ENCODE data around the gene EFNA5. TPM values are rescaled to one million over a fixed set of nuclear protein-coding genes. Genes with fewer than 3 reads are reported as not detected.

Gene EFNA5
- polyA plus RNA-seq, 3 donors, result 0.01 TPM; not detected in 2

GRCh38 chr5:107566986-107567385 lies 103.8 kb downstream of the EFNA5 start:
- Mint-ChIP-seq H3K4me3 (no peak overlapping the region), H3K27ac (no peak overlapping the region), H3K36me3 (no peaks in the 10 kb centered on the region), H3K9me3 (peaks cover 0 to 3% (median 0%) of the 10 kb centered on the region in 7 donors), H3K4me1 (peaks cover 13% of the 10 kb centered on the region), H3K27me3 (ENCODE audit: low read depth in 3 of 3) (peaks cover under 1 to 10% (median 1%) of the 10 kb centered on the region in 3 donors)
- no CpG with 5 or more reads among the region's 2 CpGs for WGBS (ENCODE audit: insufficient coverage)
- H2AFZ ChIP-seq (ENCODE audit: insufficient read depth, low read depth, low read length, poor library complexity, severe bottlenecking), result no peak overlapping the region
- H3K4me1 ChIP-seq (ENCODE audit: control insufficient read depth in 1 of 2, insufficient read depth in 2 of 2, low read length in 2 of 2), result peaks cover 11 to 12% of the 10 kb centered on the region in 2 donors
- no peak overlapping the region for H3K9ac ChIP-seq (ENCODE audit: insufficient read depth, low read length, poor library complexity, severe bottlenecking)
- no peaks in the 10 kb centered on the region for H3K79me2 ChIP-seq (ENCODE audit: insufficient read depth, low read length)
- no peak for DNase-seq
- H3K4me3 ChIP-seq (replicated peaks in 1 of 3; ENCODE audit: low read depth in 2 of 3, low read length in 3 of 3), result no peak overlapping the region
- no peak overlapping the region for H3K27ac ChIP-seq (ENCODE audit: low read depth in 1 of 2, low read length in 2 of 2)
- intact Hi-C loops (cut with micrococcal nuclease), result no loop called here
- H4K20me1 ChIP-seq (ENCODE audit: insufficient read depth, low read length), result no peaks in the 10 kb centered on the region
- no peak overlapping the region for H3K4me2 ChIP-seq (replicated peaks; ENCODE audit: extremely low read depth, low read length, poor library complexity, severe bottlenecking)
- H3K9me3 ChIP-seq (replicated peaks in 1 of 2; ENCODE audit: control insufficient read depth in 1 of 2, insufficient read depth in 1 of 2, low read length in 2 of 2), result no peaks in the 10 kb centered on the region
- no peak for TF ChIP-seq CTCF (IDR thresholded peaks at IDR 0.05)
- peaks cover 0 to 7% of the 10 kb centered on the region in 2 donors for H3K27me3 ChIP-seq (ENCODE audit: control insufficient read depth in 2 of 2, insufficient read depth in 2 of 2, low read length in 2 of 2)
- H3K36me3 ChIP-seq (replicated peaks in 1 of 2; ENCODE audit: control insufficient read depth in 1 of 2, insufficient read depth in 2 of 2, low read length in 2 of 2), result no peaks in the 10 kb centered on the region

DNA sequence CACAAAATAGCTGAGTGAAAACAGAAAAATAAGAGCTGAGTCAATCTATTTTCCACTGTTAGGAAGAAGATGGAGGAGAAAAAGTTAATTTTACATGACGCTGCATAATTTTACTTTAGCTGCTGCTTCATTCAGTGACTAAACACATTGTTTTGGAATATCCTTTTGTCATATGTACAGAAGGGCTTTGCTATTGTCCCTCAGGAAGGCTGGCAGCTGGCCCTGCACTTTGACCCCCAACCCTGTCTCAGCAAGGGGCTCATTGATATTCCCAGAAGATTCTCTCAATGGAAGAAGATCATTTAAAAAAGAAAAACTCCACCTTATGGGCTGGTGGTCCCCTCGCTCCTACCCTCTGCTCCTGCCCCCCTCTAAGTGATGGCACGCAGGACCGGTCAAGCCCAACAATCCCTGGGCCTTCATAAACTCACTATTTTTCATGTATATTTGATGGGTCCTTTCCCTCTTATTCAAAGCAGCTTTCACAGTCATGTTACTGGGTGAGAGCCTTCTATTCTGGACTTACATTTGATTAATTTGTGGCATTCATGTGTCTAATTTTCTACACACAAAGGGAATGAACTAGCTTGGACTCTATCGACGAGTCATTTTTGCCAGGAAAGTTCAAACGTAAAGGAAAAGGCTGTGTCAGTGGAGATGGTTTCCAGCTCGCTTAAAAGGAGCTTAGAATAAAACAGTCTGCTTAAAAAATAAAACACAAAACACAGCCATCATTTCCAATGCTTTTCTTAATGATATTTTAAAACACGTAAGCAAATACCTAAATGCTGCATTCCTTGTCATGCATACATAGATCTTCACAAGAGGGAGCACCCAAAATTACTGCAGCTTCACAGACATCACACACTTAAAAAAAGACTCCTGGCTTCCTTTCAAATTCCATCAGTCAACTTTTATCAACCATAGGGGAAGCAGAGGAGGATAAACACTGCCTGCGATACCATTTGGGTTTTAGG lies 104.7 kb downstream of the EFNA5 start:
- 63% methylated on average over 1 of the region's 10 CpGs for WGBS (ENCODE audit: insufficient coverage)
- Mint-ChIP-seq H3K27me3 (ENCODE audit: low read depth in 3 of 3) (peaks cover 0 to 6% (median 1%) of the 10 kb centered on the region in 3 donors), H3K4me3 (no peak overlapping the region), H3K36me3 (no peaks in the 10 kb centered on the region), H3K27ac (no peak overlapping the region), H3K4me1 (peaks cover 4% of the 10 kb centered on the region), H3K9me3 (peaks cover 0 to 3% (median 1%) of the 10 kb centered on the region in 7 donors)
- intact Hi-C loops (cut with micrococcal nuclease), result no loop called here
- Histone ChIP-seq H3K4me1 (ENCODE audit: control insufficient read depth in 1 of 2, insufficient read depth in 2 of 2, low read length in 2 of 2) (peaks cover 3% of the 10 kb centered on the region in 2 donors), H3K4me2 (replicated peaks; ENCODE audit: extremely low read depth, low read length, poor library complexity, severe bottlenecking) (no peak overlapping the region), H3K27ac (ENCODE audit: low read depth in 1 of 2, low read length in 2 of 2) (no peak overlapping the region), H3K9me3 (replicated peaks in 1 of 2; ENCODE audit: control insufficient read depth in 1 of 2, insufficient read depth in 1 of 2, low read length in 2 of 2) (no peaks in the 10 kb centered on the region), H3K79me2 (ENCODE audit: insufficient read depth, low read length) (no peaks in the 10 kb centered on the region), H3K27me3 (ENCODE audit: control insufficient read depth in 2 of 2, insufficient read depth in 2 of 2, low read length in 2 of 2) (peaks cover 0 to 3% of the 10 kb centered on the region in 2 donors), H3K36me3 (replicated peaks in 1 of 2; ENCODE audit: control insufficient read depth in 1 of 2, insufficient read depth in 2 of 2, low read length in 2 of 2) (no peaks in the 10 kb centered on the region), H3K9ac (ENCODE audit: insufficient read depth, low read length, poor library complexity, severe bottlenecking) (no peak overlapping the region), H3K4me3 (replicated peaks in 1 of 3; ENCODE audit: low read depth in 2 of 3, low read length in 3 of 3) (no peak overlapping the region), H2AFZ (ENCODE audit: insufficient read depth, low read depth, low read length, poor library complexity, severe bottlenecking) (no peak overlapping the region), H4K20me1 (ENCODE audit: insufficient read depth, low read length) (no peaks in the 10 kb centered on the region)
- no peak for DNase-seq
- no peak for TF ChIP-seq CTCF (IDR thresholded peaks at IDR 0.05)

Measured in CD14-positive monocyte (primary cell).